ENCODE measurements around the gene DAB1.
"Not testable (repeated sequence)": the region's sequence is repeated elsewhere in the genome, so short reads cannot be mapped to it uniquely, and the experiment has no call there.

The DAB1 gene

DNA sequence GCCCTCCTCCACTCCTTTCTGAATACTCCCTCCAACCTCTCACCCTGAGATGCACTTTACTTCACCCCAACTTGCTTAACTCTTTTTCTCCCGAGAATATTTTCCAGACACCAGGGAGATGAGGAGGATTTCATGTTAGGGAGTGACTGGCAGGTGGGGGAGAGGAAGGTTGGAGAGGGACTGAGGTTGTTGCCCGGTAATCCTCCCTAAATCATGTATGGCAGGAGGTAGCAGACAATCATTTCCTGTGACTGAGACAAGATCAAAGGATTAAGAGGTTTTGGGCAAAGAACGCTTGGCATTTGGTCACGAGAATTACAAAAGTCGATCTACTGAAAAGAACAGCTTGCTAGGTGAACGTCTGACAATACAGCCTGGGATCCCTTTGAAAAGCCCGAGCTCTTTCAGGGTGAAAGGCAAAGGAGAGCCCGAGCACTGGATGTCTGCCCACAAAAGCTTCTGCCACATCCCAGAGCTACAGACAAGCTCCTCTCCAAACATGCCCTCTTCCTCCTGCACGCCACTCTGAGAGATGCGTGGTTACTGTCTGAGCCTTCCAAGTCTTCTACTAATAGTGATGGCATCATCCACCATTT is 154.1 kb downstream of the DAB1 start:
- no peak for DNase-seq

DNA sequence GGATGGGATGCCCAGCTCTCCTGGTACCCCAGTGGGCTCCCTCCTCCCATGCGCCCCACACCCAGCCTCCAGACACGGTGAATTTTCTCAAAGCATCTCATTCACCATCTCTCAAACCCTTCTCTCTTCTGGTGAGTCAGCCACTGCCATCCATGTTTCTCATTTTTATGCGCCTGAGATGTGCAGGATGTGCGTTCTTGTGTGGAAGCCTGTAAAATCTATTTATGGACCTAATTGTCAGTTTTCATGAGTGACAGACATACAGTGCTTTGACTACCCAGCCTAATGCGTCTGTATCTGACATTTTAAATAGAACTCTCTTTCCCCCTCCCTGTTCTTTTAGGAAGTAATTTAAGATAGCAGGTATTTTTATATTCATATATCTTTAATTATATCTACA is 158.8 kb downstream of the DAB1 start:
- no peak for DNase-seq

GRCh38 chr1:57262472-57262871 is 161.4 kb downstream of the DAB1 start:
- DNase-seq = no peak

DNA sequence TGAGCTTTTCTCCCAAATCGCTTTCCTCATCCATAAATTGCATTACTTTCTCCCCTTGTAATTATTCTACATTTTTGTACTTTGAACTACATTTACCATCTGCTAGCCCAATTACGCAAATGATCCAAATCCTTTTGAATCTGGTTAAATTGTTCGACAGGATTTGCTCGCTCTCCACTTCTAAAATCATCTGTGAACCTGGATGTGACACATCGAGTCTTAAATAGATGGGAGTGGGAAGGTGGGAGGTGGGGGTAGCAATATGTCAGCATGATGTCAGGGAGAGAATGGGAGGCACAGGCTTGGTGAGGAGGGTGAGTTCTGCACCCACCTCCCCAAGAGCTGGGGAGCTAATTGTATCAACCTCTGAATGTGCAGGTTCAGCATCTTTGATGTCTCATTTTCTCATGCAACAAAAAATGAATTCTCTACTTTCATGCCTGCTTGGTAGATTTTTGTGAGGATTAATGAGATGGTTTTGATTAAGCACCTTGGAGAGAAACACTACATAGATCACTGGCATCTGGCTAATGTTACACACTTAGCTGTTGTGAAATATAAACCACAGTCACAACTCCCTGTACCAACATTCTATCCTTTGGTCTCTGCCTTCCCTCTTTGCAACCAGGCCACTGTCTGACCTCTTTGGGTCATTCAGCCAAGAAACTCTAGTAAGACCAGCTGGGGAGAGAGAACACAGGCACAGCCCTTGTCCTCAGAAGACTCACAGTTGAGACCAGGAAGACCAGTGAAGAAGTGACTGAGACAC is 165.1 kb downstream of the DAB1 start:
- no peak for DNase-seq

GRCh38 chr1:57255945-57256344 is 167.9 kb downstream of the DAB1 start:
- no peak for DNase-seq

- DNase-seq = no peak
Observed at GRCh38 chr1:57254022-57254421, 169.8 kb downstream of the DAB1 start.

DNA sequence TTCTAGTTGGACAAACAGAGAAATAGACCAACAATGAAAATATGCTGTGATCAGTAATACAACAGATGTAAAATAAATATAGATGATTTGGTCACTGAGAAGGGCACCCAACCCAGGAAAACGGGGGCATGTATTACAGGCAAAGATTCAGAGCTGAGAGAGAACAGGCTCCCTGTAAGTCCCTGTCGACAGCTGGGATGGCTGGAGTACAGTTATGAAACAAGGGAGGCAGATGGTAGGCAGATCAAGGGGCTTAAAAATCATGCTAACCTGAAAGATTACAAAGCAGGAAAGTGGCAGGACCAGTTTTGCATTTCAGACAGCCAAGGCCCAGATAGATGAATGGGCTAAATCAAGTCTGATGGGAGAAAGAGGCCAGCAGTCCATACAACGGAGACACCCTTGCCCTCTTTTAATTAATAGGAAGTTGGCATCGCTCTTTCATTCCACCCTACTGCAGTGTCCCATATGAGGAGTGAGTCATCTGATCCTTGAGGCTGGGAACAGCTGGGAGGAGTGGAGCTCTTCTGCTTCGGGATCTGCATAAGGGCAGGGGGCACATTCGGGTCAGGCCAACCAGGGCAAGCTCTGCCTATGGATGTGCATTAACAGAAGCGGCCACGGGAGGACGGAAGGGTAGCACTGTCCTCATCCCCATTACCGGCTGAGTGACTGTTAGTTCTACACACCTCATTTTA is 171.1 kb downstream of the DAB1 start:
- no peak for DNase-seq

- DNase-seq = no peak
Observed at GRCh38 chr1:57250021-57250420, 173.8 kb downstream of the DAB1 start.

DNA sequence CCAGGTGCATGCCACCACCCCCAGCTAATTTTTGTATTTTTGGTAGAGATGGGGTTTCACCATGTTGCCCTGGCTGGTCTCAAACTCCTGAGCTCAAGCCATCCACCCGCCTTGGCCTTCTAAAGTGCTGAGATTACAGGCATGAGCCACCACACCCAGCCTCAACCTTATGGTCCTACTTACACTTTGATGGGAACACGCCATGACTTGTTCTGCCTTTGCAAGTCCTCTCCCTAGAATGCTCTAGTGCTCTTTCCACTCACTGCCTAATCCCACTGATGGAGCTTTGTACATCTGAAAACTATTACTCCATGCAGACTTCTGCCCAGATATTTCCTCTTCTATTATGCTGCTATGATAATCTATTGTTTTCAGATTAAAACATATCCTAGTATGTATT is 174.3 kb downstream of the DAB1 start:
- no peak for DNase-seq

DNA sequence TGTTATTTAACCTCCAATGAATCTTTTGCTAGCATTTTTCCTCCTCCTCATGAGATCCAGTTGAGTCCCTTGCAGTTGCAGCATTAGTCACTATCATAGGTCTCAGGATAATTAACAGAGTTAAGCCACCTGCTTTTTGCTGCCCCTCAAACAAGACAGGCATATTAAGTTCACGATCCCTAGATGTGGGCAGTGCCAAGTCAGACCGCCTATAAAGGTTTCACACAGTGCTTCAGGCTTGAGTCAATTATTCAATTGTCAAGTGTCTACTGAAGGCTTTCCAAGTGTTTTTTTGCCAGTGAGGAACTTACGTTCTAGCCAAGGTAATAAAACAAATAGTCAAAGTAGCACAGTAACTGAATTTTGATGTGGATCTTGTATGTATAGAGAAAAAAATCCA is 175.0 kb downstream of the DAB1 start:
- no peak for DNase-seq

DNA sequence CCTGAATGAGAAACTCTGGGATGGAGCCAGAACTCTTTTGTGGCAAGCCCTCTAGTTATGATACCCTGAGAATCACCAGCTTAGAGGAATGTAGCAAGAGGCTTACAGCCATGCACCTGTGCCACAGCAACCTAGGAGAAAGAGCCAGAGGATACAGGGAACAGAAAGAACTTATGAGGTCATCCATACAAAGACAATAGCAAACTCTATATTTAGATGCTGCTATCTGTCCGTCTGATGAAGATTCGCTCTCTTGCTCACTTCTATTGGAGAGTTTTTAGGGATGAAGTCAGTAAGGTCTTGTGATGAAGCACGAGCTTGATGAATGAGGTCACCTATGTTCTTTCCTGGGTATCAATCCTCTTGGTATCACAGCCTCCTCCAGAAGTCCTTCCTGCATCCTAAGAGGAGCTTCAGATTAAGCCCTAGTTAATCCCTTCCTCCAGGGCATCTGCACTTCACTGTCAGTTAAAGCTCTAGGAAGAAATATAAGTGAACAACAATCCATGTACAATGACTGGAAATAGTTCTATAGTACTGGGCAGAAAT is 185.6 kb downstream of the DAB1 start:
- DNase-seq = no peak

DNA sequence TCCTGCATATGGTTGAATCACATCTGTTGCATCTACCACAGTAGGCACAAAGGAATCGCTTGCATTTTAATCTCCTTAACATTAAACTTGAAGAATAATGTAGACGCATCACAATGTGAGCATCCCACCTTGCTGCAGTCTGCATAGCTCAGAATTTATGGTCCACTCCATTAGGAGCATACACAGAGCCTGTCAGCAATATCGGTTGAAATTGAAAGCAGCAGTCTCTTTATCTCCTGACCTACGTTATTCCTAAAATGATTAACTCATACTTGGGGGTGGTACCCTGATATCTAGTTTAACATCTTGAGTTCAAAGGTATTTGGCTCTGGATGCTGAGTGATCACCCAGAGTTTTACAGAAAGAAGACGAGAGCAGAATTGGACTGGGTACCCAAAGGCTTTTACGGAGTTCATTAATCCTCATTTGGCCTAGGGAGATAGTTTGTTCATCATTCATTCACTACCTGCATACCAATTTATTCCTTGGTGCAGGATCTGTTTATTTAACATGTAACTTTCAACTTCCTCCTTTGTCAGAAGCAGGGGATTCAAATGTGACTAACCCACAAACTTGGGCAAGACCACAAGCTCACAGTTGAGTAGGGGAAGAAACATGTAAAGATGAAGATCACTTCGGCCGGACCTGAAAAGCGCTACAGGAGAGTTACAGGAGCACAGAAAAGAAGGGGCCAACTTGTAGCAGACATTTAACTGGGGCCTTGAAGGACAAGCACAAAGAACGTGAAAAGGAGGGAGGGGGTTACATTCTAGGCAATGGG is 187.9 kb downstream of the DAB1 start:
- DNase-seq = no peak

DNA sequence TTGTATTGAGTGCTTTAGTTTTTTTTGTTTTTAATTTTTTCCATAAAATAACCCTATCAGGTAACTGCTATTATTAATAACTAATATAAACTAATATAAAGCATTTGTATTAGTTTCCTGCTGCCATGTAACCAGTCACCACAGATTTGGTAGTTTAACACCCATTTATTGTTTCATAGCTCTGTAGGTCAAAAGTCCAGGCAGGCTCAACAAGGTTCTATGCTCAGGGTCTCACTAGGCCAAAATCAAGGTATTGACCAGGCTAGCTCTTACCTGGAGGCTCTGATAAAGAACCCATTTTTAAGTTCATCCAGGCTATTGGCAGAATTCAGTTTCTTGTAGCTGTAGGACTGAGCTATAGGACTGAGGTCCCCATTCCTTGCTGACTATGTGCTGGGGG is 189.4 kb downstream of the DAB1 start:
- DNase-seq = no peak

GRCh38 chr1:57232500-57232899 is 191.4 kb downstream of the DAB1 start:
- DNase-seq = no peak

- DNase-seq = no peak
Observed at GRCh38 chr1:57229998-57230397, 193.9 kb downstream of the DAB1 start.

GRCh38 chr1:57229076-57229475 is 194.8 kb downstream of the DAB1 start:
- no peak for DNase-seq

DNA sequence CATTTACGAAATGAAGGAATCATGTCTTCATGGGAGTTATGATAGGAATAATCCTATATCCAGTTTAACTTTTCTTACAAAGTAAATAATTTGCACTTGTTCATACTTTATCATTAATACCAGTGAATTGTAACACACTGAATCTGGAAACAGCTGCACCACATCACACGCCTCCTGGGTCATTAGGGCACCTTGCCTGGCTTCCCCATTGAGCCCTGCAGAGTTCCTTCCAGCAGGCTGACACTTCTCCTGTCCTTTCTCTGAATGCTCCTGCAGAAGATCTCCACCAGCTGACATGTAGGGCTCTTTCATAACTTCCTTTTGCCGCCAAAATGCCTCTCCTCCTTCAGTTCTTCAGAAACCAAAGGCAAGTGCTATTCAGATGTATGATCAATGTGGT is 201.1 kb downstream of the DAB1 start:
- DNase-seq = no peak

DNA sequence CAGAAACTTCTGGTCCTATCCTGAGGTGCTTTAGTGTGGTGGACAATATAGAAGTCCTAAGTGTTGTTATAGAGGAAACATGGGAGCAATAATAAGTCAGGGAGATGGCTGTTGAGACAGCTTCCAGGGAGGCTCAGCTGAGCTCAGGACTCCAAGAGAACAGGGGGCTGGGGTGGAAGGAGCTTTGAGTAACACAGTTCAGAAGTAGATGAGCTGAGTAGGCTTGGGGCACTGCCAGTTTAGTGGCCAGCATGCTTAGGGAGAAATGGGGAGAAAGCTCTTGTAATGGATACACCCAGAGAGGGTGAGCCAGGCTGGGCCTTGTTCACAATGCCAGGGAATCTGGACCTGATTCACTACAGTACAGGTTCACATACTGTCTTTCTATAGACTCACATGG is 201.6 kb downstream of the DAB1 start:
- no peak for DNase-seq

- DNase-seq = not testable (repeated sequence)
Observed at GRCh38 chr1:57220905-57221304, 203.0 kb downstream of the DAB1 start.

DNA sequence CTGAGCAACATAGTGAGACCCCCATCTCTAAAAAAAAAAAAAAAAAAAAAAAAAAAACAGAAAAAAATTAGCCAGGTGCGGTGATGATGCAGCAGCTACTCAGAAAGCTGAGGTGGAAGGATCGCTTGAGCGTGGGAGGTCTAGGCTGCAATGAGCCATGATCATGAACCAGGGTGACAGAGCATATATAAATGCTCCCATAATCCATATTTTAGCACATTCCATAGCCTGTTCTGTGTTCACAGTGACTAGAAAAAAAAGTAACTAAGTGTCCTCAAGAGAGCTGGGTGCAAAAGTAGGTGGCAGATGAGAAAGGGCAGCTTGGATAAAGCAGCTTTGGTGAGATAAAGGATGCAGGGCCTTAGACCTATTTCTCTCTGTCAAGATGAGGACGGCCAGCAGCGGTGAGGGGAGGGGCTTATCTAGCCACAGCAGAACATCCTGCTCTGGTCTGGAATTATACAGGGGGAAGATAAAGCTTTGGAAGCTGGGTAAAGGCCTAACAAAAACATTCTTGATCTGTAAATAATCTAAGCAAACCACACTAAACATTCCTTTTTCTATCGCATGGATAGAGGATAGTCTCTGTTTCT is 205.3 kb downstream of the DAB1 start:
- no peak for DNase-seq

DNA sequence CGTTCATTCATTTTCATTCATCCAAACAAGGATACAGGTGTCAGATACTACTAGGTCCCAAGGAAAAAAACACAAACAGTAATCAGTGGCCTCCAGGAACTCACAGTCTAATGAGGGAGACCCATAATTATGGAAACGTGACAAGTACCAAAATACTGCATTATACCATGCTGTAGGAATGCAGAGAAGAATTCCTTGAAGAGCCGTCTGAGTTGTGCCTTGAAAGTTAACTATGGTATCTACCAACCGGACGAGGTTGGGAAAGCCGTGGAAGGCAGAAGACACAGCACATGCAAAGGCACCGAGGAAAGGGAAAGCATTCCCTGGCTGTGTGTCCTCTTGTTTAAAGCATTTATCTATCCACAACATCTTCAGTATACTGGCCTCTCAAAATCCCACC is 206.0 kb downstream of the DAB1 start:
- no peak for DNase-seq

- DNase-seq = no peak
Observed at GRCh38 chr1:57214951-57215575, 208.8 kb downstream of the DAB1 start.

Measured in T-helper 1 cell (primary cell).